T-cell (primary cell): Measurements from ENCODE around the gene STARD13. TPM values are rescaled to one million over a fixed set of nuclear protein-coding genes. Genes with fewer than 3 reads are reported as not detected.
A peak's percentile ranks its signal among the peaks of the same experiment; 100 is the strongest.

Experiments
- ATAC-seq, 4 experiments: fragments of 200-7000 bp in 3 of 4; fragments of 150-1000 bp in 1 of 4; cut with Tn5 transposase; replicated peaks in 1 of 4; 1 replicate in 3 of 4; 2 replicates in 1 of 4; pipeline ENCODE4 v1.10.0; 2021; ENCODE audit warnings: moderate library complexity in 3 of 4, mild to moderate bottlenecking in 2 of 4, moderate number of reproducible peaks in 1 of 4
- CTCF ChIA-PET, 2 donors: fragments of 300-600 bp; sonication (Branson Sonifier 250); formaldehyde crosslinking; loops; one replicate each; lab custom pipeline; 2022; ENCODE audit warnings: antibody characterized with exemption in 2 of 2; lab: Charles Lee
- POLR2A ChIA-PET, 2 donors: fragments of 300-600 bp; sonication (Branson Sonifier 250); formaldehyde crosslinking; loops; one replicate each; lab custom pipeline; 2022; ENCODE audit warnings: antibody characterized with exemption in 2 of 2; lab: Charles Lee
- DNase-seq, 35 experiments: peaks; one replicate each; pipeline versions ENCODE4 v3.0.0 to v3.0.0-alpha.2; 2013 to 2023
- H3K27ac ChIP-seq: one replicate; pipeline ENCODE4 v1.5.1; 2013; ENCODE audit warnings: low read length
- H3K27me3 ChIP-seq, 2 experiments: replicated peaks in 1 of 2; 1 replicate in 1 of 2; 2 replicates in 1 of 2; pipeline versions ENCODE4 v1.6.1 to v1.7.0; 2013; ENCODE audit warnings: low read length in 1 of 2, mixed read lengths in 1 of 2; ENCODE audit not compliant: control insufficient read depth in 2 of 2, insufficient read depth in 2 of 2; ENCODE audit errors: extremely low read depth in 1 of 2
- H3K36me3 ChIP-seq, 2 donors: 1 replicate in 1 of 2; 2 replicates in 1 of 2; pipeline versions ENCODE4 v1.6.1 to v1.7.0; 2013; ENCODE audit warnings: low read length in 1 of 2; ENCODE audit not compliant: control insufficient read depth in 2 of 2, insufficient read depth in 1 of 2; ENCODE audit errors: extremely low read depth in 1 of 2
- H3K4me1 ChIP-seq, 2 experiments: 1 replicate in 1 of 2; 2 replicates in 1 of 2; pipeline versions ENCODE4 v1.6.1 to v1.7.0; 2013; ENCODE audit warnings: low read length in 2 of 2, mixed read lengths in 1 of 2; ENCODE audit not compliant: insufficient read depth in 2 of 2, control insufficient read depth in 1 of 2; ENCODE audit errors: extremely low read depth in 1 of 2
- H3K4me3 ChIP-seq, 2 donors: 1 replicate in 1 of 2; 2 replicates in 1 of 2; pipeline versions ENCODE4 v1.5.1 to v1.7.0; 2013; ENCODE audit warnings: mild to moderate bottlenecking in 2 of 2, low read length in 1 of 2, moderate library complexity in 1 of 2; ENCODE audit not compliant: control insufficient read depth in 1 of 2; ENCODE audit errors: extremely low read depth in 1 of 2
- H3K9me3 ChIP-seq: 2 replicates; pipeline ENCODE4 v1.7.0; 2013
- H3K27ac Mint-ChIP-seq, 2 donors: one replicate each; pipeline ENCODE4 v1.8.0; 2020 to 2021; ENCODE audit warnings: mild to moderate bottlenecking in 2 of 2, mixed read lengths in 2 of 2
- H3K27me3 Mint-ChIP-seq, 2 donors: one replicate each; pipeline ENCODE4 v1.8.0; 2021 to 2022; ENCODE audit warnings: mixed read lengths in 2 of 2
- H3K36me3 Mint-ChIP-seq: one replicate; pipeline ENCODE4 v1.8.0; 2021; ENCODE audit warnings: mixed read lengths
- H3K4me1 Mint-ChIP-seq, 3 donors: one replicate each; pipeline ENCODE4 v1.8.0; 2020 to 2022; ENCODE audit warnings: mixed read lengths in 3 of 3, mild to moderate bottlenecking in 1 of 3
- H3K4me3 Mint-ChIP-seq, 3 donors: one replicate each; pipeline ENCODE4 v1.8.0; 2020 to 2022; ENCODE audit warnings: mild to moderate bottlenecking in 3 of 3, mixed read lengths in 3 of 3, moderate library complexity in 3 of 3
- H3K9me3 Mint-ChIP-seq, 3 donors: one replicate each; pipeline ENCODE4 v1.8.0; 2020 to 2022; ENCODE audit warnings: mixed read lengths in 3 of 3
- WGBS: methylation state at CpG from one replicate; pipeline ENCODE4 v1.1.5; 2013; ENCODE audit warnings: missing lambda C conversion rate; ENCODE audit not compliant: insufficient coverage; 5-methylcytosine and 5-hydroxymethylcytosine counted together
- total RNA-seq, 35 experiments: library from RNA in 6 of 35; stranded (reverse) in 6 of 35; fragments of 120-200 nt in 1 of 35; gene quantifications; one replicate each; pipeline versions ENCODE4 v1.2.1 to v1.2.4 and lab custom pipeline; 2013 to 2026

STARD13 gene
- total RNA-seq, 5 donors from 2014 or later (not counting 1 experiment from before 2014, with no cell fraction given): 0.39 to 0.53 (median 0.44) TPM; not detected in 2

GRCh38 chr13:33299626-33300025 is 14.1 kb upstream of the STARD13 start:
- no peak for ATAC-seq
- H3K27ac ChIP-seq: no peak overlapping the region
- H3K27me3 Mint-ChIP-seq: peaks cover 18 to 20% of the 10 kb centered on the region in 2 donors
- no peaks in the 10 kb centered on the region for H3K4me1 Mint-ChIP-seq
- CTCF ChIA-PET: no interaction called here
- H3K4me3 ChIP-seq: no peak overlapping the region
- no peaks in the 10 kb centered on the region for H3K36me3 ChIP-seq
- POLR2A ChIA-PET: no interaction called here
- no peak overlapping the region for H3K27ac Mint-ChIP-seq
- no peaks in the 10 kb centered on the region for H3K9me3 Mint-ChIP-seq
- WGBS: 100% methylated on average over 1 of the region's 3 CpGs
- H3K27me3 ChIP-seq: no peaks in the 10 kb centered on the region
- H3K4me1 ChIP-seq: no peaks in the 10 kb centered on the region
- no peak for DNase-seq
- H3K4me3 Mint-ChIP-seq: no peak overlapping the region
- no peaks in the 10 kb centered on the region for H3K9me3 ChIP-seq
- H3K36me3 Mint-ChIP-seq: no peaks in the 10 kb centered on the region

- no peaks in the 10 kb centered on the region for H3K27me3 ChIP-seq
- POLR2A ChIA-PET: no interaction called here
These were observed 11.4 kb upstream of the STARD13 start for GRCh38 chr13:33296793-33297425.

GRCh38 chr13:33292712-33293111 is 7.2 kb upstream of the STARD13 start:
- Histone ChIP-seq H3K36me3 (no peaks in the 10 kb centered on the region), H3K27ac (no peak overlapping the region), H3K4me3 (no peak overlapping the region), H3K9me3 (no peaks in the 10 kb centered on the region), H3K4me1 (no peaks in the 10 kb centered on the region), H3K27me3 (peaks cover 0 to 8% of the 10 kb centered on the region in 2 experiments)
- Mint-ChIP-seq H3K4me1 (peaks cover 0 to 4% (median 3%) of the 10 kb centered on the region in 3 donors), H3K27me3 (peaks cover 29 to 31% of the 10 kb centered on the region in 2 donors), H3K36me3 (no peaks in the 10 kb centered on the region), H3K4me3 (peak overlapping the region in 2 of 3 donors; percentile 48 to 60), H3K9me3 (peaks cover 0 to under 1% (median 0%) of the 10 kb centered on the region in 3 donors), H3K27ac (no peak overlapping the region)
- CTCF ChIA-PET: no interaction called here
- ATAC-seq (no peak), DNase-seq (no peak)
- 77% methylated on average over 5 of the region's 6 CpGs for WGBS
- POLR2A ChIA-PET: no interaction called here

More at GRCh38 chr13:33296793-33297425, 11.4 kb upstream of the STARD13 start:
- no peaks in the 10 kb centered on the region for H3K4me1 ChIP-seq
- ATAC-seq (no peak), DNase-seq (no peak)
- no peaks in the 10 kb centered on the region for H3K36me3 ChIP-seq
- CTCF ChIA-PET: no interaction called here
- 84% methylated on average over 3 of the region's 7 CpGs for WGBS
- no peaks in the 10 kb centered on the region for H3K9me3 Mint-ChIP-seq
- no peak overlapping the region for H3K27ac ChIP-seq
- no peak overlapping the region for H3K27ac Mint-ChIP-seq
- H3K4me1 Mint-ChIP-seq: peaks cover 0 to 4% (median 3%) of the 10 kb centered on the region in 3 donors
- no peaks in the 10 kb centered on the region for H3K9me3 ChIP-seq
- H3K27me3 Mint-ChIP-seq: peaks cover 14 to 18% of the 10 kb centered on the region in 2 donors
- no peaks in the 10 kb centered on the region for H3K36me3 Mint-ChIP-seq
- no peak overlapping the region for H3K4me3 Mint-ChIP-seq
- H3K4me3 ChIP-seq: no peak overlapping the region

GRCh38 chr13:33290421-33290965 is 4.9 kb upstream of the STARD13 start:
- WGBS: 95% methylated on average over 2 of the region's 3 CpGs
- no peak overlapping the region for H3K4me3 Mint-ChIP-seq

GRCh38 chr13:33289966-33290365 is 4.4 kb upstream of the STARD13 start:
- H3K4me1 Mint-ChIP-seq: peaks cover 19 to 23% (median 20%) of the 10 kb centered on the region in 3 donors
- ATAC-seq (no peak), DNase-seq (no peak)
- WGBS: 86% methylated on average over 1 of the region's 3 CpGs
- H3K9me3 Mint-ChIP-seq: peaks cover 0 to 4% (median 0%) of the 10 kb centered on the region in 3 donors
- Histone ChIP-seq H3K4me1 (peaks cover 0 to 6% of the 10 kb centered on the region in 2 experiments), H3K4me3 (no peak overlapping the region), H3K36me3 (no peaks in the 10 kb centered on the region), H3K9me3 (no peaks in the 10 kb centered on the region), H3K27ac (no peak overlapping the region), H3K27me3 (peaks cover 0 to 15% of the 10 kb centered on the region in 2 experiments)
- POLR2A ChIA-PET: no interaction called here
- CTCF ChIA-PET: no interaction called here
- H3K27me3 Mint-ChIP-seq: peaks cover 43 to 46% of the 10 kb centered on the region in 2 donors
- H3K27ac Mint-ChIP-seq: no peak overlapping the region
- H3K4me3 Mint-ChIP-seq: no peak overlapping the region
- H3K36me3 Mint-ChIP-seq: no peaks in the 10 kb centered on the region

More at GRCh38 chr13:33290421-33290965, 4.9 kb upstream of the STARD13 start:
- Mint-ChIP-seq H3K27me3 (peaks cover 41 to 46% of the 10 kb centered on the region in 2 donors), H3K9me3 (peaks cover 0 to 4% (median 0%) of the 10 kb centered on the region in 3 donors), H3K27ac (no peak overlapping the region), H3K36me3 (no peaks in the 10 kb centered on the region), H3K4me1 (peaks cover 14 to 17% (median 15%) of the 10 kb centered on the region in 3 donors)
- no peak for ATAC-seq
- H3K36me3 ChIP-seq: no peaks in the 10 kb centered on the region
- H3K27ac ChIP-seq: no peak overlapping the region
- no peak for DNase-seq
- CTCF ChIA-PET: interaction anchor here in 1 of 2 donors (0.6 kb wide), 1 partner anchor 48 kb away, joined by 3 read pairs; no protein-coding TSS in a partner anchor
- H3K27me3 ChIP-seq: peaks cover 0 to 12% of the 10 kb centered on the region in 2 experiments
- POLR2A ChIA-PET: no interaction called here
- H3K4me1 ChIP-seq: peaks cover 0 to 4% of the 10 kb centered on the region in 2 experiments
- no peak overlapping the region for H3K4me3 ChIP-seq
- H3K9me3 ChIP-seq: no peaks in the 10 kb centered on the region

GRCh38 chr13:33287142-33287882 is 1.8 kb upstream of the STARD13 start:
- WGBS: 80% methylated on average over 15 of the region's 15 CpGs
- H3K27ac ChIP-seq: no peak overlapping the region
- CTCF ChIA-PET: no interaction called here
- DNase-seq: no peak
- no peak for ATAC-seq
- POLR2A ChIA-PET: no interaction called here
- Mint-ChIP-seq H3K4me3 (no peak overlapping the region), H3K27ac (no peak overlapping the region), H3K4me1 (peaks cover 18 to 24% (median 20%) of the 10 kb centered on the region in 3 donors), H3K27me3 (peaks cover 50 to 52% of the 10 kb centered on the region in 2 donors), H3K9me3 (peaks cover 0 to 4% (median 0%) of the 10 kb centered on the region in 3 donors), H3K36me3 (no peaks in the 10 kb centered on the region)
- H3K9me3 ChIP-seq: no peaks in the 10 kb centered on the region
- peaks cover 0 to 17% of the 10 kb centered on the region in 2 experiments for H3K27me3 ChIP-seq
- H3K4me3 ChIP-seq: no peak overlapping the region
- H3K4me1 ChIP-seq: peaks cover 0 to 6% of the 10 kb centered on the region in 2 experiments
- no peaks in the 10 kb centered on the region for H3K36me3 ChIP-seq
